HG03064 (cell line): ENCODE results near the gene HABP2.

Experiments used
- ATAC-seq: cut with Tn5 transposase; IDR thresholded peaks from one replicate; pipeline ENCODE4 v1.9.1; 2021; ENCODE audit warnings: low read depth; ENCODE audit not compliant: unreplicated experiment

Gene HABP2

DNA sequence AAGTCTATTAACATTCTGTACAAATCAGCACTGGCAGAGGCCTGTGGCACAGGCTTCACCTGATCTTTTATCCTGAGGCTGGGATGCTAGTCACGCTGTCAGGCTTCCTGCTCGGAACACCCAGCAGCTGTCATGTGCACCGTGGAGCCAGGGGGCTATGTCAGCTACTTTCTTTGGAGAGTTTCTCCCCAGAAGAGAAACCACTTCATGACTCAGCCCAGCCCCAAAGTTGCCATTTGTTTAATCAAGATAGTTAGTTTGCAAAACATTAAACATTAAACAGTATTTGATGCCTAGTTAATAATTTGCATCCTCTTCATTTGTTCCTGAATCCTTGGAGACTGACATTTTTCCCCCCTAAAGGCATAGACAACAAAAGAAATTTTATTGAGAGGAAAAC is at the start of gene HABP2:
Gene HABP2, plus strand, starts transcription at position 353 of the 400 bp plus-strand sequence. CDS start 69 bp downstream, outside the sequence.
- no peak for ATAC-seq

DNA sequence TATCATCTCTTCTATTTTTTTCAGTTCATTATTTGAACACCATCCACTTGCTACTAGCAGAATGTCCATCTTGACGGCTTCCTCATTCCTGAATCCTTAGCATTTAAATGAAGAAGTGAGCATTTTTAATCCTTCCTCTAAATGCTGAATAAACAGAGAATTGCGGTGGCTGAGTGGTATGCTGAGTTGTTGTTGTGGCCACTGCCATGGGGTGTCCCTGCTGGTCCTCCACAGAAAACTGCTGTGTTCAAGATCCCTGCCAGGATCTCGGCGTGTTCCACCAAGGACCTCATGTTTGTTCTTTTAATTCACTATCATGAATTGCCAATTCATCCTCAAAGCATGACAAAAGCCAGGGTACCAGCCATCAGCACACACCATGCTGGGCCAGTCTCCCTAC is 48.9 kb upstream of the HABP2 start:
- ATAC-seq: no peak

DNA sequence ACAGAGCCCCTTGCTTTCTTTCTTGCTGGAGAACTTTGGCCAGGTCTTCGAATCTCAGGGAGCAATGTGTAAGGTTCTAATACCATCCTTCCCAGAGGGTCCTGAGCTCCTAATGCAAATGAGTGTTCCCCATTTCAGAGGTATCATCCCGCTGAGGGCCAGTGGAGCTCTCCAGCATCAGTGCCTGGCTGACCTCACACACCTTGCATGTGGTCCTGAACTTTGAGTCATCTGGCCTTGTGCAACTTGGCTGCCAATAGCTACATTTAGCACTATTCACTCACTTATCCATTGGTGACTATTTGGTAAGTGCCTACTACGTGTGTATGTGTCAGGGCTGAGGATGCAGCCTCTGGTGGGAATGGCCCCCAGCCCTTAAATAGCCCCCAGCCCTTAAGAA is 48.4 kb upstream of the HABP2 start:
- ATAC-seq: no peak

DNA sequence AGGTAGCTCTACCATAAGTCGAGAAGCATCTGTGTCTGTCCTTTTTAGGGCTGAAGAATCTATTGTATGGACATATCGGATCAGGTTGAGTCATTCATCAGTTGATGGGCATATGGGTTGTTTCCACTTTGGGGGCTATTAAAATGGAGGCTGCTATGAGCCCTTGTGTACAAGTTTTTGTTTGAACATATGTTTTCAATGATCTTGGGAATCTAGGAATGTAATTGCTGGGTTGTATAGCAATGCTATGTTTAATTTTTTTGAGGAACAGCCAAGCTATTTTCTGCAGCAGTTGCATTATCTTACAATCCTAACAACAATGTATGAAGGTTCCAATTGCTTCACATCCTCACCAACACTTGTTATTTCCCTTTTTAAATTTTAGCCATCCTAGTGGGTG is 46.4 kb upstream of the HABP2 start:
- ATAC-seq: no peak

DNA sequence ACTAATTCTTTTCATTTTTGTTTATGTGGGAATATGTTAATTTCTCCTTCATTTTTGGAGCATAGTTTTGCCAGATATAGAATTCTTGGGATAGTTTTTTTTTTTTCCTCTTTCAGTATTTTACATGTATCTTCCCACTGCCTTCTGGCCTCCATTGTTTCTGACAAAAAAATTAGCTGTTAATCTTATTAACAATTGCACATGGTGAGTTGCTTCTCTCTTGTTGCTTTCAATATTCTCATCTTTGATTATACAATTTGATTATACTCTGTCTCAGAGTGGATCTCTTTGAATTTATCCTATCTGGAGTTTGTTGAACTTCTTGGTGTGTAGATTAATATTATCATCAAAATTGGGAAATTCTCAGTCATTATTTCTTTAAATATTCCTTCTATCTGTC is 41.4 kb upstream of the HABP2 start:
- ATAC-seq: no peak

DNA sequence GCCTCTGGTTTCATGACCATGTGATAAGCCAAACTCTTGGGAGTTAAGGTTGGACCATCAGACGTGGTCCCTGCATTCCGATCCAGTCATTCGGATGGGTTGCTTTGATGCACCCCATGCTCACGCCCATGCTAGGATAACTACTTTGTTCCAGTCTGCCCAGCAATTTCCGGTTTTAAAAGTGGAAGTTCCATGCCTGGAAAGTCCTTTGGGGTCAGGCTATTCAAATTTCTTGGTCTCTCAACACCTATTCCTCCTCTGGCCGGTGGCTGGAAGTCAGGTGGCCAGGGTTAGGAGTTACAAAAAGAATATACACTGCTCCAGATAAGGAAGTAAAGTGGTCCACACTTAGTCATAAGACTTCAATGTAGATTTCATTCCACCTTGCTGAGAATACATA is 37.7 kb upstream of the HABP2 start:
- ATAC-seq: no peak

DNA sequence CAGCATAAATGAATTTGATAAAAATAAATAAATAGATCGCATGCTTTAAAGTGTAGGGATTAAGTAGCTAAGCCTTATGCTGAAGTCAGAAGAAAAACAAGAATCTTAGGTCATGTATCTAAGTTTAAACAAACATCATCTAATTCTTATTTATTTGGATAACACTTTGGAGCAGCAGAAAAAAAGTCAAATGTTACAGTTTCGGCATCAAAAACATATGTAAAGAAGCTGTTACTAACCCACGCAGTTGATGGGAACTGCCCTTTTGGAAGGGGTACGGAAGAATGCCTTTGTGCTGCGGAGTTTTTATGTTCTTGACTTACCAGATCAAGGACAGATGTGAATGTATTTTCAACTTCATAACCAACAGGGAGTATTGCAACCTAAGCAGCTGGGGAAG is 37.3 kb upstream of the HABP2 start:
- ATAC-seq: no peak

DNA sequence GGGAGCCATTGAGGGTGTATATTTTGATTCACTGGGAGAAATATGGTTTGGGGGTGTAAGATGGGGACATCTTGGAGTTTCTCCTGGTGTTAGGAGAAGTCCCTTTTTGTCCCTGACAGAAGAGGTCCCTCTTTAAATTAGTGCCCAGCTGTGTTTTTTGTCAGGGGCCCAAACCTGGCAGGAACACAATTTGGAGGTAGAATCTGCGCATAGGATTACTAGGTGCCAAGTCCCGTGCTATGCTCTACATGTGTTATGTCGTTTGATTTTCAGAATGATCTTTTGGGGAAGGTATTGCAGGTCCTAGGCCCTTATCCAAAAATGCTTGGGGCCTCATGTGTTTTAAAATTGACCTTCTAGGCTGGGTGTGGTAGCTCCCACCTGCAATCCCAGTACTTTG is 36.8 kb upstream of the HABP2 start:
- no peak for ATAC-seq

DNA sequence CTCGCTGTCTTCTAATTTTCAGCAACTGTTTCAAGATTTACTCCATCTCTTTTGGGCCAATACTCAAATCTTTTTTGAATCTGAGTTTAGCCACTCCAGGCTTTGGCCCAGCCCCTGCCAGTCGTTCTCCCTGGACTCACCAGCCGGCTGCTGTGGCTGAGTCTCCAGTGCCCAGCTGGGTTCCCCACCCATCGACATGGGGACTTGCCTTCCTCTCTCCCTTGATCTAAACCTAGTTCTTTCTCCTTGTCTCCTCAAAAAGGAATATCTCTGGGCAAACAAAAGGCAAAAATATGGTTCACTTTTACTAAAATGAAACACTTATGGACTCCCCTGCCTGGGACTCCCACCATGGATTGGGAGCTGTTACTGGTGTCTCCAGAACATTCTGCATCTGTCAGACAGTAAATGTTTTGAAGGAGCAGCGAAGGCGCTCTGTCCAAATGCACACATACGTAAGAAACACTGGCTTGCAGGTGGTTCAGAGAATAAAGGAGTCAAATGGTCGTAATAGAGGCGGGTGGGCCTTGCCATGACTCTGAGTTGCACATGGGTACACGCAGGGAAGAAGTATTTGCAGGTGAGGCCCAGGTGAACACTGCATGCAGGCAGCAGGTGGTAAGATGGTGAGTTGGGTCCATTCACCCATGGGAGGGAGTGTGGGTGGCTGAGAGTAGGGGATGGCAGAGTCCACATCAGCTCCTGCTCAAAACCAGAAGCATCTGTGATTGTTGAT is 35.5 kb upstream of the HABP2 start:
- ATAC-seq: no peak

DNA sequence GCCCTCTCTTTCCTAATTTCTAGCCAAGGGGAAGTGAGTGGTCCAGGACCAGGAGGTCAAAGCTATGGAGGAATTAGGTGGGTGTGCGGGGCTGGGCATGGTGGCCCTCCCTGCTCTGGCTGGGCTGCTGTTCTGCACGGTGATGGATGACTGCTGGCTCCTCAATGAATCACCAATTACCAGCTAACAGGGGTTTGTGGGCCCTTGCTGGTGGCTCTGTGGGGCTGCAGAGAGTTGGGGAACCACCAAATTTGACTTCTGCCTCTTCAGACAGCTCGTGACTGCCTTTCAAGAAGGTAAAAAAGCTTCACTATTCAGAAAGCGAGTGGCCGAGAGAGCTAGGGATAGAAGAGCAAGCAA is 35.0 kb upstream of the HABP2 start:
- ATAC-seq: no peak

DNA sequence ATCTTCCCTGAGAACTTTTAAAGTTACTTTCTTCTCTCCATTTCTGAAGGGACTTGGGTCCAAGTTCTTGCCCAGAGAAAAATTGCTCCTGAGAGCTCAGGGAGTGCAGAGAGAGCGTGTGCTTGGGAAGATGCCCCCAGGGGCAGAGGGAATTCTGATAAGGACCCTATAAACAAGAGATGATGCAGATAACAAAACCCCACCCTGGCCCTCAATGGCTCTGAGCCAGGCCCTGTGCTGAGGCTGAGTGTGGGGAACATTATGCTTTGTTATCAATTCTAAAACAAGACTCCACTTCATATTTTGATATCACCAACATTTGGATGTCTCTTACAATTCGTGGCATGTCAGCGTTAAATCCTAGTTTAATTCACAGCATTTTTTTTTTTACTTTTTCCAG is 34.4 kb upstream of the HABP2 start:
- no peak for ATAC-seq

DNA sequence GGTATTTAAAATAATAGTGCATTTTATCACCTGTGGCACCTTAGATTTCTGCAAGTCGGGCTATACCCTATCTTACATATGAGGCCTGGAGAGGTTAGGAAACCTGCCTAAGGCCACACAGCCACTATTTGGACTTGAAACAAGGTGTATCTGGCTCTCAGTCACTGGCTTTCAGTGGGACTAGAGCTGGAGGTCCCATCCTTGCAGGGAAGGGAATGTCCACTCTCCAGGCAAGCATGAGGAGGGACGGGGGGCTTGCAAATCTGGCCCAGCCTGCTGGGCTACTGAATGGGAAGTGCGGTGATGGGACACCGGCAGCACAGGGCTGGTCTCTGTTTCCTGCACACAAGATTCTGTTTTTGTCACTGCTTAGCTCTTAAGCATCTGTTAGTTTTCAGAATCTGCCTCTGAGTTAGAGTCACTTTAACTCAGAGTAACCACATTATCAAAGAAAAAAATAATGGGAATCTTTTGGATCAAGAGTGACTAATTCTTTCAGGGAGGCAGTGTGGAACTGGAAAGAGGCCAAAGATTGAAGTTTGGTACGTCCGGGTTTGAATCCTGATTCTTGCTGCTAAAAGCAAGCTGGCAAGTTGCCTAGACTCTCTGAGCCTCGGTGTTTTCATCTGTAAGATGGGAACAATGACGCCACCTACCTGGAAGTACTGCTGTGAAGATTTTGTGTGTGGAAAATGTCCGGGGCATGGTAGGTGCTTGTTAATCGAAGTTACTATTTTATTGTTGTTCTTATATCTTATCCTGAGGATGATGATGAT is 33.8 kb upstream of the HABP2 start:
- no peak for ATAC-seq

DNA sequence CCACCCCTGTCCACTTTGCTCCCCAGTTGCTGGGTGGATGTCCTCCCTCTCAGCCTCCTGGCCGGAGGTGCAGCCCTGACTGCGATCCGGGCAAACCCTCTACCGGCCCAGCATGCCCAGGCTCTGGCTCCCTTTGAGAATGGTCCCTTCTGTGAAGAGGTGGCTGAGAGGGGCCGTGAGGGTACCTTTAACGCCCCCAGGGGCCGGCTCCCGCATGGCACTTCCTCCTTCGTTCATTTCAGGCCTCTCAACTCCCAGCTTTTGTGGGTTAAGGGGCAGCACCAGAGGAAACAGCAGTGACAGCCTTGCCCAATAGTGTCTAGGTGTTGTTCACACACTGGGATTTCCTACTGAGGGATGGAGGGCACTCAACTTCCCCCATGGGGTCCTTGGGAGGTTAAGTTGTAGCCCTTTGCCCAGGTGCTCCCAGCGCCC is 33.2 kb upstream of the HABP2 start:
- no peak for ATAC-seq

DNA sequence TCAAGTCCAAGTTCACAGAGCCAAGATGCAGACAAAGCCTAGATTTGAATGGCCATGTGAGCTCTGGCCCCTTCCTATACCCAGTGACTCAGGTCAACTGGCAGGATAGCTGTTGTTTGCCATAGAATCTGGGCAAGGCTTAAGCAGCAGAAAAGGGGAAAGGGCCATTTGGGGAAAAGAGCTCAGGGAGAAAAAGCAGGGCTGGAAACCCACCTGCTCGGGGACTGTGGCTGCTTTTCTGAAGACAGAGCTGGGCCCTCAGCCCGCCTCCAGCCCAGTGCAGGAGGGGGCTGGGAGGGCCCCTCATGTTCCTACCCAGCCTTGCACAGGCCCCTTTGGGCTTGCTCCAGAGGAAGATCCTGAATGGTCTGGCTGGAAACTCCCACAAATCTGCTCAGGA is 32.6 kb upstream of the HABP2 start:
- ATAC-seq: no peak

DNA sequence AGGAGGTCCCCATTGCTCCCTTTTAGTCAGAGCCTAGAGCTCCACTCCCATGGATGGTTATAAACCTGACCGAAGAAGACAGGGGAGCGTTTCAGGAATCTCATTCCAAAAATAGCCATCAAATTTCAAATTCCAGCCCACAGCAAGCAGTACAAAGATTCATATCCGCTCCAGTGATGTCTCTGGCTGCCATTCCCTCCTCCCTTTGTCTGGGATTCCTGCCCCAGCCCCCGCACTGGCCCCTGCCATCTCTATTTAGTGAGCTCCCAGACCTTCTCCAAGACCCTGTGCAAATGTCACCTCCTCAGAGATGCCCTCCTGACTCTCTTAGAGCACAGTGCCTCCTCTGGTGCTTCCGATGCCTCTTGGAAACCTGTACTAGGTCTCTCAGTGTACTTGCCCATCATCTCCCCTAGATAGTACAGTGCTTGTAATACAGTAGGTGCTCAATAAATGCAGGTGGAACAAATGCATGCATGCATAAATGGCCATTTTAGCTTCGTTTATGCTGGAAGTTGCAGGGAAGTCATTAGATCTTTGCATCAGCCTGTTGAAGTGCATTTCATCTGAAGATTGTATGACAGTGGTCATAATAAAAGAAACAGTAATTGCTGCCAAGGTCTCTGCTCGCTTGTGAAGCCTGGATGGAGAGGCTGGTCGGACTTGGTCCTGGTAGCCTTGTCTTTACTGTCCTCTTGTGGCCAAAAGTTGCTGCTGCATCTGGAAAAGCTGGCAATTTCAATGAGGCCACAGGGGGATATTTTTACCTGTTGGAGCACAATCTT is 32.0 kb upstream of the HABP2 start:
- ATAC-seq: no peak

DNA sequence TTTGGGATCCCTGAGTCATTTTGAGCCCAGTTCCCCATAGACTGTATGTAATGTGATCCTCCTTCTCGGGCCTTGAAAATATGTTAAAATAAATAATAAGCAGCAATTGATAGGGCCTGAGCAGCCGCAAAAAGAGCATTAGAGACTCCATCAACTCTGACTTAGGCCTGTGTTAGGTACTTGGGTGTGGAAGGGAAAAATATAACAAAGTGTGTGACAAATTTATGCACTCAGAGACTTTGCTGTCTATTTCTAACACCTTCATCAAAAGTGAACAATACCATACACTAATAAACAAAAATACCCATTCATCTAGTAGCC is 31.4 kb upstream of the HABP2 start:
- no peak for ATAC-seq

DNA sequence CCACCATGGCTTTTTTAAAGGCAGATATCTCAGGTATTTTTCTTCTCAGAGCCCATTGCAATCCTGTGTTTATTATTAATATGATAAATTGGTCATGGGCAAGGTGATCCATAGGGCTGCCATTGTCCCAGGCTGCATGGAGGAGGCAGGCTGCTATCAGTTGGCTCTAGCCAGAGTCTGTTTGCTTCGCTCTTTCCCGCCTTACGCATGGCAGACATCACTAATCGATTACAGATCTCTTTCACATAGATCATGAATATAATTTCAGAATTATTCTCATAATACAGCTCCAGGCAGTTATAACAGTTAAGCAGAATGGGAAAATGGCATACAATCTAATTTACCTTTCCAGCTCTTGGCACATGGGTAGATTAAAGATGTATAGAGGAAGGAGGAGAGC is 30.4 kb upstream of the HABP2 start:
- no peak for ATAC-seq

DNA sequence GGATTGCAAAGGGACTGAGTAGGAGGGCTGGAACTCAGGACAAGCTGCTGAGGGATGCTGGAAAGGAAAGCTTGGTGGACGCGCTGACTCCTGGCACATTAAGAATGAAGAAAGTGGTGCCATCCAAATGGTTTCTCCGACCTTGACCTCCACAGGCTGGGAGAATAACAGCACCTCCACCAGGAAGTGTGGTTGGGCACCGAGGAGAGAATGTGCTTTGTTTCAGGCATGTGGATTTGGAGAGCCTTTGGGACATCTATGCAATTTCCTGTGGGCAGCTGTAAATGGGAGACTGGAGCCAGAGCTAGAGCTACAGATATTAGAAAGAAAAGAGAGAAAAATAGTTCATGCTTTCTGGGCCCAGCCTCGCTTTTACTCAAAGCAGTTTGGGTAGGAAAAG is 29.8 kb upstream of the HABP2 start:
- ATAC-seq: no peak

DNA sequence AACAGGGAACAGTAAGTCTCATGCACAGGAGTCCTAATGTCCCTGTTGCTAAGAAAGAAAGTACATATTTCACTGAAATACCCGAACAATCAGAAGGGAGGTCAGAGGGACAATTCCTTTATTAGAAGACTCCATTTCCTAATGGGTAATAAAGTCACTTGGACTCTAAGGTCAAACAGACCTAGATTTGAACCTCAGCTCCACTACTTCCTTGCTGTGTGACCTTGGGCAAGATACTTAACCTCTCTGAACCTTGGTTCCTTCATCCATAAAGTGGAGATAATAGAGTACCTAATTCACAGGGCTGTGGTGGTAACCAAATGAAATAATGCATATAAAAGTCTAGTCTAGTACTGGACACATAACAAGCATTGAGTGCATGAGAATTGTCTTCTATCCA is 29.2 kb upstream of the HABP2 start:
- ATAC-seq: no peak

DNA sequence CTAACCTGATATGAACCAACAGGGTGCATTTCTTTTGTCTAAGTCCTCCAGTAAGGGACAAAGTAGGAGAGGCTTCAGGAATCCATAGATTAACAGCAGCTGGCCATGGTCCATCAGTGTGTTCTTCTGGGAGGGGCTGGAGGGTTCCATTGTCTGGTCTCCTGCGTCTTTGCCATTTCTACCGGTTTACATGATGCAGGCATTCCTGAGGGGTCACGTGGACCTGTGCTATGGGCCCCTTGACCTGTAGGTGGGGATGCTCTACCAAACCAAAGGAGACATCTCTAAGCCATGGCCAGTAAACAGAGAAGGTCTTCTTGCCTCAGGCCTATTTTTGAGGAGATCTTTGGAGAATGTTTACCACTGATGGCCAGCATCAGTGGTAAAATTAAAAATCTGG is 28.7 kb upstream of the HABP2 start:
- ATAC-seq: no peak
